Measurements from ENCODE around the gene PSMA1.
A peak's percentile ranks its signal among the peaks of the same experiment; 100 is the strongest.

The PSMA1 gene

DNA sequence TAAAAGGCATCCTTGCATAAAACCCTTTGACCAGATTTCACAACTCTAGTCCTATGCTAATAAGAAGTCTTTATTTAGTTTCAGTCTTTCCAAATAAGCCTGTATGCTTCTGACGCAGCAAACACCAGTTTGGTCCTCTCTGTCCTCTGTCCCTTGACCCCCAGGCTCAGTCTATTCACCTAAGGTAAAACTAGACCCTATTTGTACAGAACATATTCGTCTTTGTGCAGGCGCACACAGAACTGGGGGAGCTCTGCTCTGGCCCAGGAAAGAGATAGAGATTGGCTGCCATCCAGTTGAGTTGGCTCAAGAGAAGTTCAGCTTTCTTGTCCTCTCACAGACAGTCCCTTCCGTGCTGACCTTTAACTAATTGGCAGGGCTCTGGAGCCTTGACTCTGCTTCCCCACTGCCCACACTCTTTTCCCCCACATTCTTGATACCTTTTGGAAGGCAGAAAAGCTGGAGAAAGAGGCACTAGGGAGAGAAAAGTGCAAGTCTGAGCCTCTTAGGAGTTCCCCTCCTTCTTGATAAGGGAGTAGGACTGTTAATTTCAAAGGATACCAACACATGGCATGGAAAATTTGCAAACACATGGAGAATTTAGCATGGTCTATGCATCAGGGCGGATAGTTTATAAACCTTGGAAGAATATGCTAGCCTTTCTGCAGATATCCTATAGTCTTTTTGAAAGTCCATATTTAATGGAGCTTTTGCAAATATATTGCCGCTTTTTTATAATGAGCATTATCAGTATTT lies 21.2 kb upstream of the PSMA1 start:
- no peak for TF ChIP-seq GATA2 (IDR thresholded peaks at IDR 0.05; ENCODE audit: low read depth, low read length)
- no peak for TF ChIP-seq GATA3 (IDR thresholded peaks at IDR 0.05; ENCODE audit: low read depth, low read length)

DNA sequence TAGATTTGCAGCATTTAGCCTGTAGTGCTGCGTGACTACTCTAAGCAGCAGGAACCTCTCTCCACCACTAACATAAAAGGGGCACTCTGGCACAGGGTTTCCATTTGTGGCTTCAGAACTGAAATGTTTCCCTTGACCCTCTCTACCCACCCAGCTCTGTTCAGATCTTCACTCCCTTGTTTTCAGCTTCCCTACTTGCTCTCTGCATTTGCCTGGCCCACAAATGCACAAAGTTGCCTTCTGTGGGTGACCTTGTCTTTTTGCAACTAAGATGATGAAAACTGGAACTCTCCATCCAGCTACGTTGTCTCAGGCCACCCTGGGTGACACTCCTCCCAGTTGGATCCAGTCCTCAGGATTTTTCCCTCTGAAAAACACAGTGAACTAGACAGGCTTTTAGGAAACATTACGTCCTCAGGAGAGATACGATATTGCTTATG lies 19.8 kb upstream of the PSMA1 start:
- TF ChIP-seq GATA2 (IDR thresholded peaks at IDR 0.05; ENCODE audit: low read depth, low read length) (no peak), GATA3 (IDR thresholded peaks at IDR 0.05; ENCODE audit: low read depth, low read length) (no peak)

DNA sequence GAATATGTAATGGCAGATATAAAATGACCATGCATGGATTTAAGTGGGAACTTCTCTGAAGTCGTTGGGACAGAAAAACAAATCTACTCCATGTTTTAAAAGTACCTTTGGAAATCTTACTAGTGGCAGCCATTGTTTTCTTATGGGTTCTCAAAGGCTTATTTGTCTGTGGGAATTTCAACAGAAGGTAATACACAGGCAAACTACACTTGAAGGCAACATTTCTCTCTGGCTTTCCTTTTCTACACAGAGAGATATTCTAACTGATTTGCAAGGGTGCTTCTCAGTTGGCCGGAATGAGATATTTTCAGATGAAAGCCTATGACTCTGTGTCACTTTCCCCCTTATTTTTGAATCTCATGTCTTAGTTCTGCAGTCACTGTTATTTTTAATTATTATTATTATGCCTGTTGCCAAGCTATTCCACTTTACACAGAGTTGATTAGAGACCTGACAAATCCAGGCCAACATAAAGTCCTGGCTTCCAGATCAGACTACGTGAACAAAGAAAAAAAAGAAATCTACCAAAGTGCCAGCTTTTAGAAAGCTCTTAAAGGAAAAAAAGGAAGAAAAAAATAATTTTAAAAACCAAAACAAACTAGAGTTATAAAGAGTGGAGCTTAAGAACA lies 18.9 kb upstream of the PSMA1 start:
- TF ChIP-seq GATA2 (IDR thresholded peaks at IDR 0.05; ENCODE audit: low read depth, low read length) (no peak), GATA3 (IDR thresholded peaks at IDR 0.05; ENCODE audit: low read depth, low read length) (no peak)

DNA sequence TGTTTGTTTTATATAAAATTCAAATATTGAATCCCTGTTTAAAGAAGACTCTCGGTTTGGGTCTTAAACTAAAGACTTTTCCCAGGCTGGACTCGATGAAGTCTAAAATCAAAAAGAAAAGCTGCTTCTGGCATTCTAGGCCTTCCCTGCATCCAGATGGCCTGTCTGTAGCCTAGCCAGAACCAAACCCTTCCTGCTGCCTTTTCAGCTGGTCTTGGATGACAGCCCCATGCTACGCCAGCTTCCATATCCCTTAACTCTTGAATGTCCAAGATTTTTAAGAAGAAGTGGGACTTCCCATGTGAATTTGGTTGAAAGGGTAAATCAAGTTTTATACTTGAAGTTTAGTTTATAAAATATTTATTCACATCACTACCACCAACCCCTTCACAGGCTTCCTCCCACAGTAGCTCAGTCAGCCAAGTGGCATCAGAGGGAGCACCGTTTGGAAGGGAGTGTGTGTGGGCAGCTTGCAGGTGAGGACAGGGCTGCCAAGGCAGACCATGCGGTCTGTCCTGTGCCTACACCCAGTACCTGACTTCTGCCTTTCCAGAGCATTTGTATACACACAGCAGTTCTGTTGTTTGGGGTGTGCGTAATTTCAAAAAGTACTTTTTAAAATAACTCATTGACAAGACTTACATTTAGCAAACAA lies 18.2 kb upstream of the PSMA1 start:
- TF ChIP-seq GATA3 (IDR thresholded peaks at IDR 0.05; ENCODE audit: low read depth, low read length) (no peak), GATA2 (IDR thresholded peaks at IDR 0.05; ENCODE audit: low read depth, low read length) (no peak)

DNA sequence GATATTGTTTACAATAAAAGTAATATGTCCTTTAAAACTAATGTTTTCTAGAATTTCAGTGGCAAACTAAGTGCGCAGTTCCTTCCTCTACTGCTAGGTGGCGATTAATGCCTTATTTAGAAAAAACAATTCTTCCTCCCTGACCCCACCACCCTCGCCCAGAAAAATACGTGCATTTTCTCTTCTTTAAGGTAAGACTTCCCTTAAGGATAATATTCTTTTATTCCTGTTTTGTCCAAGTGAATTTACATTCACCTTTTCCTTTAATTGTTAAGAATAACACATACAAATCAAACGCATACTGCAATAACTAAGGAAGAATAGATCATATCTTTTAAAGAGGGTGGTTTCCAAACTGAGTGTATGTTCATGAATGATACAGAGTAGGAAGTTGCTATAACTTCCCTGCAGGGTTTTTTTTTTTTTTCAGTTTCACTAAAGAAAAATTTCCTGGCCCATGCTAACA lies 17.0 kb upstream of the PSMA1 start:
- no peak for TF ChIP-seq GATA2 (IDR thresholded peaks at IDR 0.05; ENCODE audit: low read depth, low read length)
- TF ChIP-seq GATA3 (IDR thresholded peaks at IDR 0.05; ENCODE audit: low read depth, low read length) = no peak

DNA sequence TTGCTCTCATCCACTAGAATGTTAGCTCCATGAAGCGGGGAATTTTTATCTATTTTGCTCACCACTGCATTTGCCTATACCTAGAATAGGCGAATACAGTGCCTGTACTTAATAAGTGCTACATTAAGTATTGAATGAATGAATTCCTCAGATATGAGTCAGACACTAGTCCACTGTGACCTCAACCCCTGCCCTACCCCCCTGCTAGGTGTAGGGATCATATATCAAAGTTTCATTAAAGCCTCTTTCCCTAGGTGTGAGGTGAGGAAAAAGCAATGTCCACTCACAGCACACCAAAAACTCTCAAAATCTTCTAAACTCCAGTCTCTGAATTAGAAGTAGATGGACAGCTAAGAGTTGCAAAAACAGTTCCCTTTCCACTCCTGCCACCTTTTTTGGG lies 9.8 kb upstream of the PSMA1 start:
- TF ChIP-seq GATA2 (IDR thresholded peaks at IDR 0.05; ENCODE audit: low read depth, low read length) (no peak), GATA3 (IDR thresholded peaks at IDR 0.05; ENCODE audit: low read depth, low read length) (no peak)

DNA sequence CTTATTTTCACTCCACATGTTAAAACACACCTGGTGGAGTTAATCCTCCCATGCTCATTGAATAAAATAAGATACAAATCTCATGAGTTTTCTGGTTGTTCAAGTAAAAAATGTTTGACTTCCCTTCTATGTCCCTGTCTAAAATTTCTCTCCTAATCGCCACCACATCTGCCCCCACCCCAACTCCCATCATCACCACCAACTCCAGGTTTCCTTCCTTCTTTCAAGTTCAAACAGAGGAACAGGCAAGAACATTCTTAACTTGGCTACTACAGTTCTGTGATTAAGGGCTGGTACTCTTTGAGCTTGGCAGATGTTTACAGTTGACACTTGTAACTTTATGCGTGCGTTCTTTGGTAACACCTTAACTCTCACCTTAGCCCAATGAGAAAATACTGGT lies 9.1 kb upstream of the PSMA1 start:
- TF ChIP-seq GATA2 (IDR thresholded peaks at IDR 0.05; ENCODE audit: low read depth, low read length) (no peak), GATA3 (IDR thresholded peaks at IDR 0.05; ENCODE audit: low read depth, low read length) (no peak)

DNA sequence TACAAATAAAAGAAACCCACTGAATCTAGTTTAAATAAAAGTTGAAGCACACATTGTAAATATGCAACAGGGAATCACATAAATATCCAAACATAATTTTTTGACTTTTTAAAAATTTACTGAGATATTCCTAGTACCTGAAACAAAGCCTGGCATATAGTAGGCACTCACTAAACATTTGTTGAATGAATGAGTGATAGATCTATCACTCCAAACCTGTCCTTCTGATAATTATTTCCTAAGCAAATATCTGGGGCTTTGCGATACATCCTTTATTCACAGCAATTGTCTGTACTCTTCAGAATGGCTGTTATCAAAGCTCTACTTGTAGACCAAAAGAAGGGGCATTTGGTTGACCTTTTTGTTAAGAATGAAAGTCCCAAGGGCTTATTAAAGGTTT lies 2.6 kb upstream of the PSMA1 start:
- TF ChIP-seq GATA3 (IDR thresholded peaks at IDR 0.05; ENCODE audit: low read depth, low read length) (no peak), GATA2 (IDR thresholded peaks at IDR 0.05; ENCODE audit: low read depth, low read length) (no peak)

DNA sequence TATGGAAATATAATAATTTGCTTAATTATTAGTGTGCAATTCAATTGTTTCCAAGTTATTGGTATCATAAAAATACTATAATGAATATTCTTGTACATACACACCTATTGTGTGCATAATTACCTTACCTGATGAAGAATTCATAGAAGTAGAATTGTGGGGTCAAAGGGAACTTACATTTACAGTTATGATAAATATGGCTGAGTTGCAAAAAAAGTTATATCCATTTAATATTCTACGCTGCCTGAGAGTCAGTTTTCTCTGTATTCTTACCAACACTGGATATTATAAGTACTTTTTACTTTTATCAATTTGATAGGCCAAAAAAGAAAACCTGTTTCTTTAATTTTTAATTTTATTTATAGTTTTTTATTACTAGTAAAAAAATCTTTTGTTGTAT lies 2.1 kb upstream of the PSMA1 start:
- no peak for TF ChIP-seq GATA3 (IDR thresholded peaks at IDR 0.05; ENCODE audit: low read depth, low read length)
- no peak for TF ChIP-seq GATA2 (IDR thresholded peaks at IDR 0.05; ENCODE audit: low read depth, low read length)

DNA sequence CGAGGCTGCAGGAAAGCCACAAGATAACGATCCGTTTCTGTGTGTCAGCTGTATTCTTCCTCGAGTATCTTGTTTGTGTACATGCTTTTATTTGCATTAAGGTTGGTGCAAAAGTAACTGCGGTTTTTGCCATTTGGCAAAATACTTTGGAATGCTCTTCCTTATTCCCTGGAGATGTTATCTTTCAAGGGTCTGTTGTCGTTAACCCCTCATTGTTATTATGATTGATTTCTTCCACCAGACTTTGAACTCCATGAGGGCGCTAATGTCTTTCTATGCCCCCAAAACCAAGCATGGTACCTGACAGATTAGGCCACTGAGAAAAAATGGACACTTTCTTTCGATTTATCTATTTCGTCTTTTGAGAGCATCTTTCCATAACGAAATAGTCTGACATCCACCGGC lies 563 bp upstream of the PSMA1 start:
- TF ChIP-seq GATA3 (IDR thresholded peaks at IDR 0.05; ENCODE audit: low read depth, low read length) (peak; percentile 52; the same call in 1 of the 2 replicates), GATA2 (IDR thresholded peaks at IDR 0.05; ENCODE audit: low read depth, low read length) (peak; percentile 48; the same call in 1 of the 2 replicates)

DNA sequence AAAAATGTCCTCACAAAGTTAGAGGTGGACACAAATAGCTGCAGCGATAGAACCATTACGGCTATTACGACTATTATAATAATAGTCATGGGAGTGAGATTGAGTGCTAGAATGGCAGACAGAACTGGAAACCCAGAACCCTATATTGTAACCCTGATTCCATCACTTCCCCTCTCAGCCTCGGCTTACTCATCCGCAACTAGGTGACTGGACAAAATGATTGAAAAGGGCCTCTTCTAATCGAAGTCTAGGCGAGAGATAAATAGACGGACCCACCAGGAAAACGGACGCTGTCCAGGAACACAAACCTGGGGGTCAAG lies 629 bp downstream of the PSMA1 start:
- no peak for TF ChIP-seq GATA2 (IDR thresholded peaks at IDR 0.05; ENCODE audit: low read depth, low read length)
- TF ChIP-seq GATA3 (IDR thresholded peaks at IDR 0.05; ENCODE audit: low read depth, low read length) = no peak

DNA sequence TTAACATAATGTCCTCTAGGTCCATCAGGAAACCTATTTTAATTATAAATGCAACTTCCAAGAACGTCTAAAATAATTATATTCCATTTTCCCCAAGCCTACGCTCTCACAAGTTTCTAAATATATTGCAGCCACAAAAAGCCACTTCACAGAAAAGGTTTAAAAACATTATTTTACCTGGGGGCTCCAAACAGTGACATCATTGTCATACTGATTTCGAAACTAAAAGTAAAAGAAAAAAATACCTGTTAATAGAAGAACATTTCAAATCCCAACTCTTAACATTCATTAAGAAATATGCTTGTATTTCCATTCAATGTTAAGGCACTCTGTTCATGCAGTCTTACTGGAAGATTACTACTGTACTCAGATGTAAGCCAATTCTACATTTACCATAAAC lies 1.4 kb downstream of the PSMA1 start:
- no peak for TF ChIP-seq GATA2 (IDR thresholded peaks at IDR 0.05; ENCODE audit: low read depth, low read length)
- TF ChIP-seq GATA3 (IDR thresholded peaks at IDR 0.05; ENCODE audit: low read depth, low read length) = no peak

DNA sequence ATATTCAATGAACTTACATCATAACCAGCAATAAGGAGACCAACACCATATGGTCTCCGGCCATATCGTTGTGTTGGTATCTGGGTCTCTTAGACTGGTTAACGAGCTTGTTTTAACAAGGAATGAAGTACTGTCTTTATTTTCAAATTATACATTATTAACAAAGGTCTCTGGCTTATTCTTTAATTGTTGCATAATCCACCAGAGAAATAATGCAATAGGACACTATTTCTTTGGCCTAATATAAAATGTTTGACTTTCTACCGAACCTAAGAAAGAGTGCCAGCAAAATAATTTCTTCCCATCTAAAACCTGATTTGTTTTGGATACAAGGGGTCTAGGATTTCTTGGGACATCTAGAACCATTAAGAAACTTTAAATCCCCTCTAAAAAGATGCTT lies 6.4 kb downstream of the PSMA1 start:
- TF ChIP-seq GATA3 (IDR thresholded peaks at IDR 0.05; ENCODE audit: low read depth, low read length) (no peak), GATA2 (IDR thresholded peaks at IDR 0.05; ENCODE audit: low read depth, low read length) (no peak)

DNA sequence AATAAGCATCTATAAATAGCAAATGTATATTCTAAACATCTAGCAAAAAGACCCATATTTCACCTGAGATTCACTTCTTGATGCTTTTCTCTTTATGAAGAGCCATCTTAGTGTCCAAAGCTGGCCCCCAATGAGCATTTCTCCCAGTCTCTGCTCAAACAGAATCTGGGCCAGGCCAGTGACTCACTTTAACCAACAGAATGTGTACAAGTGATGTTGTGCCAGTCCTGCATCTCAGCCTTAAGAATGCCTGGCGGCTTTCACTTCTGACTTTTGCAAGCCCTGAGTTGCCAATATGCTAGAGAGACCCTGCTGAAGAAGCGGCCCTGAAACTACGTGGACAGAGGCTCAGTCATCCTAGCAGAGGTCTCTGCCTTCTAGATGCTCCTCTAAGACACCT lies 13.7 kb downstream of the PSMA1 start:
- TF ChIP-seq GATA2 (IDR thresholded peaks at IDR 0.05; ENCODE audit: low read depth, low read length) (no peak), GATA3 (IDR thresholded peaks at IDR 0.05; ENCODE audit: low read depth, low read length) (no peak)

DNA sequence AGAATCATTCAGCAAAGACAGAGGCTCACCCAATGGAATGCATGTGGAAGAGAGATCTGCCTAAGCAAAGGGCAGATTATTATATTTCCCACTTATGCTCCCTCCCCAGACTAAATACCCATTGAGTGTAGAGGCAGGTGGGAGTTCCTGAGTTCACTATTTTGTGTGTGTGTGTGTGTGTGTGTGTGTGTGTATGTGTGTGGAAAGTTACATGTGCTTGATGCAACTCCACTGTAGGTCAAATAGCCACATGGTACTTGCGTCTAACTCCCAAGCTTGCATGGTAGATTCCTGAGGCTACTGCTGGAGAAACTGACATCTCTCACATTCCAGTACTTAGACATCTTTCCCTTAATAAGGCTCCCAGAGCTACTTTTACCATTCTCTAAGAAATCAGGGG lies 17.2 kb downstream of the PSMA1 start:
- TF ChIP-seq GATA3 (IDR thresholded peaks at IDR 0.05; ENCODE audit: low read depth, low read length) (no peak), GATA2 (IDR thresholded peaks at IDR 0.05; ENCODE audit: low read depth, low read length) (no peak)

Data from SH-SY5Y (cell line).